ENCODE data around the gene ECE2. TPM values are rescaled to one million over a fixed set of nuclear protein-coding genes. Genes with fewer than 3 reads are reported as not detected.

Gene ECE2
- total RNA-seq, 1 experiment from 2014 or later, result 0.46 TPM

GRCh38 chr3:184307915-184308314, 32.1 kb downstream of the ECE2 start:
- no peak for ATAC-seq

GRCh38 chr3:184308744-184309143, 32.9 kb downstream of the ECE2 start:
- CTCF ChIA-PET, result no interaction called here
- H3K4me3 Mint-ChIP-seq, result no peak overlapping the region
- POLR2A ChIA-PET, result no interaction called here

More at GRCh38 chr3:184307915-184308314, 32.1 kb downstream of the ECE2 start:
- DNase-seq (ENCODE audit: low spot score), result no peak
- peaks cover 66% of the 10 kb centered on the region for H3K36me3 Mint-ChIP-seq
- no peaks in the 10 kb centered on the region for H3K9me3 Mint-ChIP-seq
- no peaks in the 10 kb centered on the region for H3K27me3 Mint-ChIP-seq (ENCODE audit: low read depth)
- TF ChIP-seq ZNF671 (CRISPR knock-in tag; IDR thresholded peaks at IDR 0.05) (no peak), MAX (CRISPR knock-in tag; IDR thresholded peaks at IDR 0.05) (no peak)
- ChIA-PET CTCF (no interaction called here), POLR2A (no interaction called here)
- no peak overlapping the region for H3K27ac Mint-ChIP-seq
- H3K4me3 Mint-ChIP-seq, result no peak overlapping the region
- H3K4me1 Mint-ChIP-seq, result no peaks in the 10 kb centered on the region

More at GRCh38 chr3:184308744-184309143, 32.9 kb downstream of the ECE2 start:
- DNase-seq (ENCODE audit: low spot score) (no peak), ATAC-seq (no peak)
- H3K9me3 Mint-ChIP-seq, result no peaks in the 10 kb centered on the region
- H3K4me1 Mint-ChIP-seq, result 0 out of 2 replicates have a peak, but pooled peaks cover 1% of the 10 kb centered on the region
- H3K27ac Mint-ChIP-seq, result no peak overlapping the region
- H3K27me3 Mint-ChIP-seq (ENCODE audit: low read depth), result no peaks in the 10 kb centered on the region
- peaks cover 58% of the 10 kb centered on the region for H3K36me3 Mint-ChIP-seq
- no peak for TF ChIP-seq JUN (CRISPR knock-in tag; IDR thresholded peaks at IDR 0.05)
- no peak for TF ChIP-seq ZBTB21 (CRISPR knock-in tag; IDR thresholded peaks at IDR 0.05; ENCODE audit: borderline replicate concordance)
- no peak for TF ChIP-seq AR (CRISPR knock-in tag; IDR thresholded peaks at IDR 0.05)
- TF ChIP-seq NFATC4 (CRISPR knock-in tag; IDR thresholded peaks at IDR 0.05), result no peak
- no peak for TF ChIP-seq ZNF423 (CRISPR knock-in tag; IDR thresholded peaks at IDR 0.05)
- TF ChIP-seq ATF3 (CRISPR knock-in tag; conservative IDR thresholded peaks at IDR 0.05), result no peak
- TF ChIP-seq USF1 (CRISPR knock-in tag; IDR thresholded peaks at IDR 0.05), result no peak
- TF ChIP-seq GABPB1 (CRISPR knock-in tag; IDR thresholded peaks at IDR 0.05), result no peak
- TF ChIP-seq ZNF317 (CRISPR knock-in tag; IDR thresholded peaks at IDR 0.05; ENCODE audit: borderline replicate concordance, low read depth), result no peak
- TF ChIP-seq KAT7 (CRISPR knock-in tag; IDR thresholded peaks at IDR 0.05; ENCODE audit: borderline replicate concordance), result no peak
- TF ChIP-seq NR2C2 (CRISPR knock-in tag; IDR thresholded peaks at IDR 0.05), result no peak
- no peak for TF ChIP-seq PREB (CRISPR knock-in tag; IDR thresholded peaks at IDR 0.05; ENCODE audit: borderline replicate concordance)
- no peak for TF ChIP-seq ATF6 (CRISPR knock-in tag; IDR thresholded peaks at IDR 0.05)
- TF ChIP-seq E2F1 (CRISPR knock-in tag; IDR thresholded peaks at IDR 0.05), result no peak
- no peak for TF ChIP-seq ZNF263 (CRISPR knock-in tag; IDR thresholded peaks at IDR 0.05; ENCODE audit: low read depth)
- no peak for TF ChIP-seq AFF4 (CRISPR knock-in tag; IDR thresholded peaks at IDR 0.05; ENCODE audit: borderline replicate concordance)
- no peak for TF ChIP-seq MXD4 (CRISPR knock-in tag; IDR thresholded peaks at IDR 0.05; ENCODE audit: borderline replicate concordance)
- no peak for TF ChIP-seq ZNF219 (CRISPR knock-in tag; IDR thresholded peaks at IDR 0.05; ENCODE audit: borderline replicate concordance)

All from WTC11 (cell line).